CD4-positive, alpha-beta T cell treated with Interferon alpha-2 for 1 hour (primary cell): ENCODE measurements around the gene MIPOL1.
"Not testable (repeated sequence)": the region's sequence is repeated elsewhere in the genome, so short reads cannot be mapped to it uniquely, and the experiment has no call there.

Source experiments
- DNase-seq, 2 donors: peaks; one replicate each; pipeline ENCODE4 v3.0.0-alpha.2; 2020 to 2022

Gene MIPOL1

DNA sequence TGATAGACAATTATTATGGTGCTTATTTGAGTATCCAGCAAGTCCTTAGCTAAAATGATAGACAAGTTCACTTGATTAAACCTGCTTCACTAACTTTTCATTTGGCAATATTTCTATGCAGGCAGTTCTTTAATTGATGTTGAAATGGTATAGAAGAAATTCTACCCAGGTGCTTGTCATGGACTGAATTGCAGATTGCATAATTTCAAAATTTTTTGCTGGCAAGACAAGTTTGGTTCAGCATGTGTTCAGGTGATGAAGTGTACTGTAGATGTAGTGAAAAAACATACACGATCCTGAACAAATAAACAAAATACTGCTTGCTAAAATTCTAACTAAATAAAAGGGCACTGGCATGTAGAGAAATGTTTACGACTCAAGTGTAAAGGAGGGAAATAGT is 208.4 kb downstream of the MIPOL1 start:
- no peak for DNase-seq

DNA sequence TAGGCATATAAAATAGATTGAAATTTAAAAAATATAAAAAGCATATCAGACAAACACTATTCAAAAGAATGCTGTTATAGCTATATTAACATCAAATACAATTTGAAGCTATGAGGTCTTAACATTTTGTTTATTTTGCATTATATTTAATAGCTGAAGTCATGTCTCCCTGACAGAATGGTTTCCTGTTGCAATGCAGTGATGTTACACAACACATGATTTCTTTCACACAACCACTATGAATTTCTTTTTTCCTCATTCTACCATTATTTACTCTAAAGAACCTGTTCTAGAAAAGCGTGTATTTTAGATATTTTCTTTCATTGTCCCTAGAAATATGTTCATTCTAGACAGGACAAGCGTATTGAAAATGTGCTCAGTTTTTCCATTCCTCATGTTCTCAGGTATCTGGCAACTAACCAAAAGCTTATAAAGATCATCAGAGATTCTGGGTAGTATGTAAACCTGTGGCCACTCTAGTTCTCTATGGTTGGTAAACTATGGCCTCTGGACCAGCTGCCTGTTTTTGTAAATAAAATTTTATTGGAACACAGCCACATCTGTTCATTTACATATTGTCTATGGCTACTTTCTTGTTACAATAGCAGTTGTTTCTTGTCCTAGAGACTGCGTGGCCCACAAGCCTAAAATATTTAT is 213.5 kb downstream of the MIPOL1 start:
- no peak for DNase-seq

DNA sequence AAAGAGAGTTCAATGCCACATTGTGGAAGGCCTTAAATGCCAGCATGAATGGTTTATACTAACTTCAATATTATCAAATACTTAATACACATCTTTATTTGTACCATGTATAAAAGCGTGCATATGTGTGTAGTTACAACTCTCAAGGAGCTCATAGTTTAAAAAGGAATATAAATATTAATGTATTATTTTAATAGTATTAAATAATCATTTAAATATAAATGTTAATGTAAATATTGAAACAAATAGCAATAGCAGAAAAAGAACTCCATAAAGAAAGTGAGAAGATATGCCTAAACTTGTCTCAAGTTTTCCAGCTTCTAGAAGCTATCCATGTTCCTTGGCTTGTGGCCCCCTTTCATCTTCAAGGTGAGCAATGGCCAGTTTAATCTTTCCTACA is 215.3 kb downstream of the MIPOL1 start:
- no peak for DNase-seq

DNA sequence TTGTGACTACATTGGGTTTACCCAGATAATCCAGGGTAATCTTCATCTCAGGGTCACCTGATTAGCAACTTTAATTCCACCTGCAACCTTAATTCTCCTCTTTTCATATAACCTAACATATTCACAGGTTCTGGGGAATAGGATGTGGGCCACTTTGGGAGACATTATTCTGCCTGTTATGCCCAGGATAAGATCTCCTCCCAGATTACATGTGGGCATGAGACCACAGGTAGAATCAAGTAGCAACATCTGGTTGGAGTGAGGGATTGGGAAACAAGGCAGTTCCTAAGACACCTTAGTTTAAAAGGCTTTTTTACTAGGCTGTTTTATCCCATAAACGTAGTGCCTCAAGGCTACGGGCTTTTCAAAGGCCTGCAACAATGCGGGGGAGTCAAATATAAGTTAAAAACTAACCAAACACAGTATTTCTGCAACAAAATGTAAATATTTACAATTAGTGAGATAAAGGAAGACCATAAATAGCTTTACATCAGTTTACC is 215.8 kb downstream of the MIPOL1 start:
- no peak for DNase-seq

DNA sequence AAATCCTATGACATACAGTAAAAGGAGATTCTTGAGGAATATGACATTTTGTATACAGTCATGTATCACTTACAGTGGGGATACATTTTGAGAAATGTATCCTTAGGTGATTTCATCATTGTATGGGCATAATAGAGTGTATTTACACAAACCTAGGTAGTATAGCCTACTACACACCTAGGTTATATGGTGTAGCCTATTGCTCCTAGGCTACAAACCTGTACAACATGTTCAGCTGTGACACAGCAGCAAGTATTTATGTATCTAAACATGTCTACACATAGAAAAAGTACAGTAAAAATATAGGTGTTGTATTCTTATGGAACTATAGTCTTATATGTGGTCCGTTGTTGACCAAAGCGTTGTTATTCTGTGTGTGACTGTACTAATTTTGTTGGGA is 218.5 kb downstream of the MIPOL1 start:
- DNase-seq: no peak

DNA sequence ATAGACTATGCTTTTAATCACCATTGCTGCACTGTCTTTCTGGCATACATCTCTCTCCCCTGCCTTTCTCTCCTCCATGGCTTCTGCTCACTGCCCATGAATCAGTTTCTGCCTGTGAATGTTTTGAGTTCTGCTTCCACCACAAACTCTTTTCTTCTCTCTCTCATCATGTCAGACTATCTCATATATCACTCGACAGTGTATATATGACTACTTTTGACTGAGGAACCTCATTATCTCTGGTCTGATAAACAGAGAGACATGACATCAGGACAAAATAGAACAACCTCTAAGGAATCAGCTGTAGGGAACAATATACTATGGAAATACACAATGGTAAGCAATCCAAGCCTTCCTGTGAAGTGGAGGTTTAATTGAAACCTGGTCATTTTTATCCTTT is 219.4 kb downstream of the MIPOL1 start:
- no peak for DNase-seq

DNA sequence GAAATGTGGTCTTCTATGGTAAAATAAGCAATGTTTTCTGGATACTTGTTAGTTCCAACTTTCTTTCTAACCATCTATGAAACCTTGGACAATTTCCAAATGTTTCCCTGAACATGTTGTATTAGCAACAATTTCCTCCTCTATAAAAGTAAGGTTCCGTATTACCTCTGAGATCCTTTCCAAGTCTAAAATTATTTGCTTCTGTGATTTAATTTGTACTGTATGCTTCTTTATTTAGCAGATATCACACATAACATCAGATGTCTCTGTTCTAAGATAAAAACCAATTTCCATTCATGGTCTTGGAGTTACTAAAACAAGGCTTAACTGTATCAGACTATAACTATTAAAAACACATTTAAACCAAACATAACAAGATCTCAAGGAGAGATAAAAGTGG is 220.1 kb downstream of the MIPOL1 start:
- no peak for DNase-seq

DNA sequence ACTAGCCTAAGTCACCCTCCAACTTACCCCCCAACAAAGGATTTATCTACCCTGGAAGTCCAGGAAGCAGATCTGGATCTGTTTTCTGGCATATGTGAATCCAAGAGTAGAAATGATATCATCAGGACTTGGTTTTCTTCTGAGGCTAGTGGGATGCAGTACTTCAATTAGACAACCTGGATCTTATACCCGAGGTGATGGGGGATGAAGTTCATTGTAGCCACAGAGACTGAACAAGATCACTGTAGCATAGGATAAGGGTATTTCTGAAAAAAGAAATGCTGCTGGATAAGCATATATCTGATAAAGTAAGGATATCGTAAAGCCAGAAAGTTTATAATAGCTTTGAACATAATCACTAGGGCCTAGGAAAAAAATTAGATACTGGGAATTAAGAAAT is 222.9 kb downstream of the MIPOL1 start:
- no peak for DNase-seq

DNA sequence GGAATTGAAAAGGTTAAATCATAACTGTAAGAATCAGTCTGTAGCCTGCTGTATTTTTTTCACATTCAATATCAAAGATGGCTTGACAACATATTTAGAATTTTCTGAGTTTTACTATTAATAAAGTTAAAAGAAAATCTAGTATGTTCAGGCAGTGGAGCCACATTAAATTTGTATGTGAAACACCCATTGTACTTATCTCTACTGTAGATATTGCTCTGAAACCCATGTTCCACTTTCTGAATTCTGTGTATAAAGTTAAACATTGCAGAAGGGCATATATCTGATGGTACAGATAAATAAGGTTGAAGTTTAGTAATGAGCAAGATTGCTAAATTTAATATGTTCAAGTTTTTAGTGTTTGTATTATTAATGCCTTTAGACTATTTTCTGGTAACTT is 224.6 kb downstream of the MIPOL1 start:
- no peak for DNase-seq

DNA sequence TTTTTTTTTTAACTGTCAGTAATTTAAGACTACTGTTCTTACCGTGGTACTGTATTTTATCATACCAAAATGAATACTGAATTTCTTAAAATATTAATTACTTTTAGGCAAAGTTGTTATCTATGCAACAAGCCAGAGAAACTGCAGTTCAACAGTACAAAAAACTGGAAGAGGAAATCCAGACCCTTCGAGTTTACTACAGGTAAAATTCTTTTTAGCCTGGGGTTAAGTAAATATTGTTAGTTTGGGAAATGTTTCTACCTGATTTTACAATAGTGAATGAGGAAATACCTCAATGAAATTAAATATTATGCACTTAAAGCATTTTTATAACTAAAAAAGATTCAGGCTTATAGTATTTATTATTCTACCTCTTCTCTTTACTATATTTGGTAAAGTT is 225.0 kb downstream of the MIPOL1 start:
- no peak for DNase-seq

DNA sequence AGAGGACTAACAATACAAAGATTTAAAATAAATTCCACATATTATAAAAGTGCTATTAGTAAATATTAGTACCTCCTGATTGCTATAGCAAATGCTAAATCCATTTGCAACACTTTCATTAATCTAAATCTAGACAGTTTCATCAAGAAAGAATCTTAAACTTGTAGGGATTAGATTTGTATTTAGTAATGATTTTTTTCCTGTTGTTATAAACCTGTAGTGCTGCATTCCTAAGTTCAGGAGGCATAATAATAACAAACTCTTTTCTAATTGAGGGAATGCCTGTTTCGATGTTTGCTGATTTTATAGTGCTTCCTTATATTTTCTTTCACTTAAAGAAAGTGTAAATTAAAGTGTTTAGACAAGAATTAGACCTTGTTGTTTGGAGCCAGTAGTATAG is 231.2 kb downstream of the MIPOL1 start:
- no peak for DNase-seq

DNA sequence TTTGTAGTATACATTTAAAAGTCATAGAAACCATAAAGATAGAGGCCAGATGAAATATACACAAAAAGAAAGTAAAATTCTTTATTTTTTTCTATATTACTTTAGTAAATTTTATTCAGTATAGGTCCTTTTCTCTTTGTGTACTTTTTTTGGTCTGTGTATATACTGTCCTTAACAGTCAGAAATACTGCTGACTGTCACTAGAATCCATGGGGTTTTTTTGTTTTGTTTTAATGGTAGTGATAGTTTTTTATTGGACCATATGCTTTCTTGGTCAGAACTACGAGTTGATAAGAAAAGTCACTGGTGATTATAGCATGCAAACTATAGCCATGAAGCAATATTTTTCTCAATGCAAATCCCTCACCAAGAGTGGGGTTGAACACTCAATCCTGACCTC is 231.9 kb downstream of the MIPOL1 start:
- DNase-seq: no peak

DNA sequence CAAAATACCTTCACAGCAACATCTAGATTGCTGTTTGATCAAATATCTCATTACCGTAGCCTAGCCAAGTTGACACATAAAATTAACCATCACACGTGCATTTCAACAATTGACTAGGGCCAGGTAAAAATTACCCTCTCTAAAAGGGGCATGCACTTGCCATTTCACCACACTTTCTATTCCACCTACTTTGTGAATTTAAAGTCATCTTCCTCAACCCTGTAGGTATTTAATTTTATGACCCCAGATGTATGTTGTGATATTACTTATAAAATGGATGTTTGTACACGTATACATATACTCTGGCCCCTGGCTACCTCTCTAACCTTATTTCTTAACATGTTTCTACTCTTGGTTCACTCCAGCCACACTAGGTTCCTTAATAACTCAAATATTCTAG is 237.1 kb downstream of the MIPOL1 start:
- DNase-seq: no peak

DNA sequence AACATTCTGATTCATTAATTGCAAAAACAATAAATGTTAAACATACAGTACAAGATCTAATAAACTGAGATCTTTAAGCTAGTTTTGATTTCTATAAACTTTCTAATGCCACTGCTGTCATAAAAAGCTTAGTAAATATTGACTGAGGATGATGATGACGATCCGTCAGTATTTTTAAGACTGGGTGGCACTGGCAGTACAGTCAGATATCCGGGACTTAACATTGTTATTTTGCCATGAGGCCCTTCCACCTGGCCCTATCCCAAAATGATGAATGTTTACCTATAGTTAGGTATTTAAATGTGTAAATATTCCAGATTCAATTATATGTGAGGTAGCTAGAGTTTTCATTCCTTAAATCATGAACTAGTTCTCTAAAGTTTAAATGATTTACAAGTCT is 238.8 kb downstream of the MIPOL1 start:
- DNase-seq: no peak

DNA sequence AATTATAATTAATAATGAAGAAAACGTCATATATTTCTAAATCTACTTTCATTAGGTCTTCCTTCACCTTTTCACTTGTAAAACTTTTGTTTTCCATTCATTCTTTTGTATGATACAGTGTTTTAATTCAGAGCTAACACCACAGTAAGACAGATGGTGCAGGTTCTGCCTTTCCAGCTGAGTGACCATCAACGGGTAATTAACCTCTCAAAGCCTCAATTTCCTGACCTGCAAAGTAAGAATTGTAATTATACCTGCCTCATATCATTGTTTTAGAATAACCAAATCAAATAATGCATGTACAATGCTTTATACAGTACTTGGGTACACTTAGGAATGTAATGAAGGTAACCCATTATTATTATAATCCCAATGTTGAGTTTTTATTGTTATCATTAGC is 239.8 kb downstream of the MIPOL1 start:
- no peak for DNase-seq

DNA sequence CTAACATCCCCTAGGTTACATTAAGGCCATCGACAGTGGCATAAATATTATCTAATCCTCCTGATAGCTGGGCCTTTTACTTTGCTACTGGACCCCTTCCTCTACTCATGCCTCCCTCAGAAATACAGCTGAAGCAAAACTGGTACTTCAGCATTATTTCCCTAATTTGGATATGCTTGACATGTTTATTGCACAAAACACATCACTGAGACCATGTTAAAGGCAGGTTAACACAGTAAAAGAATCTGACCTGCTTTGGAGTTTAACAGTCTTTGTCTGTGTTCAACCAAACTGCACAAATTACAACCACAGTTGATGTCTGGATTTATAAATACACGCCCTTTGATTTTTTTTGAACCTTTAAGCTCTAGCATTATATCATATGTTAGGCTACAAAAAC is 240.7 kb downstream of the MIPOL1 start:
- no peak for DNase-seq

DNA sequence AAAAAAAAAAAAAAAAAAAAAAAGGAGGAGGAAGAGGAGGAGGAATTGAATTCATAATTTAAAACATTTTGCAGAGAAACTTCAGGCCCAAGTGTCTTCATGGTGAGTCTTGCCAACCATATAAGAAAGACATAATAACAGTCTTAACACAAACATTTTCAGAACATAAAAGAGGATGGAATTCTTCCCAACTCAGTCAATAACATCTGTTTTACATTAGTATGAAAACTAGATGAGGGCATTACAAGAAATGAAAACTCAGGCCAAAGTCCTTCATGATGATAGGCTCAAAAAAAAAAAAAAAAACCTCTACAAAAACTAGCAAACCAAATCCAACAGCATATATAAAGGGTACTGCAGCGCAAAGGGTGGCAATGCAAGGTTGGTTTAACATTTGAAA is 245.7 kb downstream of the MIPOL1 start:
- no peak for DNase-seq

DNA sequence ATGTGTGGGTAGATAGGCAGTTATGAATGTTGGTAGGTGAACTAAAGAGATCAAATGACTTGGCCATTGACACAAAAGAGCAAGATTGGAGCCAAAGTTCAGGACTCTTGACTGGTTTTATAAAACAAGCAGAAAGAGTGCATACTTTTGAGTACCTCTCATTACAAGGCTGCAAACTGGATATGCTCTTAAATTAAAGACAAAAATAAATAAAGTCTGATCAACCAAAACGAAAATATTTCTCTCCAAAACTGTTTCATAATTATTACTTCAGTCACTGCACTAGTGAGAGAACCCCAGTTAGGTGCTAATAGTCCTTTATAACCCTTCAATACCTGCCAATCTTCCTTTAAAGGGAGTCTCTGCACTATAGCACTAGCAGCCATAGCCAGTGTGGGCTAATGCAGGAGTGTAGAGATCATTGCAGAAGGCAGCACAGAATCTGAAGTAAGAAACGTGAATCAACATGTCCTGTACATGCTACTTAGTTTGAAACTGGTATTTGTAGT is 250.2 kb downstream of the MIPOL1 start:
- DNase-seq: no peak

DNA sequence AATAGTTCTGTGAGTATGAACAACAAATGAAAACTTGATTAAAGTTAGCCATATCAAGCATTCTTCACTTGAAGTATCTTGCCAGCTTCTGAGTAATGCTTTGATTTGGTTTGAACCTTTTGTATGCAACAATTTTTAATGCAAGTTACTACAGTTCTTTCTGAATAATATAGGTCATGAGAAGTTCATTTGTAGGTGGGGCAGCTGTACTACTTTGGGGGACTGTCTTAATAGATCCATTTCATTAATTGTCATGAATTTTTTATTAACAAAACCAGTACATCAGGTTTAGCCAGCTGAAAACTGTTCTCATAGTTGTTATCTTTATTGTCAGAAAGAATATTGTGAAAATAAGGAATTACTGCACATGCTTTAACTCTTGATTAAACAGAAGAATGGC is 254.6 kb downstream of the MIPOL1 start:
- DNase-seq: no peak

DNA sequence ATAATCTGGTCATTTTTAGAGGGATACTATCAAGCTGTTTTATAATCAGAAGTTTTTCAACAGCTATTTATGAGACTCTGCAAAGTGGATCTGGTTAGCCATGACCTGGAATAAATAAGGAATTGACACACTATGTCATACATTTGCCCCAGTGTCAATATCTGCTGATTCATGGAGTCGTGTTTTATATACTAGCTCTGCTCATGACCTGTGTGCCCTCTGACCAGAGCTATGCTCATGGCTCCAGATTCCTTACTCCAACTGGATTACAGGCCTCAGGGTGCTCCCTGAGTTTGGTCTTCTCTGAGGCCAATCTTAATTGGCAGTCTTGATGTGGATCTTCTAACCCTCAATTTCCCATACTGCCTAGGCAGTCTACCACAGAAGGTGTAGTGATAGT is 256.2 kb downstream of the MIPOL1 start:
- DNase-seq: no peak

DNA sequence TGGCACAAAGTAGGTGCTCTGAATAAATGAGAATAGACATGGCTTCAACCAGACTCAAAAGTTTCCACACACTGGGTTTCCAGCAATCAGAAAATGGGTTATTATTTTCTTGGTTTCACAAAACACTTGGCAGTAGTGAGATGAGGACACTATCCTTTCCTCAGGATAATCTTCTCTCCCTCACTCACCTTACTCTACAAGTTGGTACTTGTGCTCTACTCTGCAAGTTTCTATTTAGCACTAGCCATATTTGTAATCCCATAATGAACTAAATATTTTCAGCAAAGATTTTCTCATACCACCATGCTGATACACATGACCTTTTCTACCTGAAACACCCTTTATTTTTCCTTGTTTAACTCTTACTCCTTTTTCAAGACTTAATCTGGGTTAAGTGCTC is 259.6 kb downstream of the MIPOL1 start:
- no peak for DNase-seq

DNA sequence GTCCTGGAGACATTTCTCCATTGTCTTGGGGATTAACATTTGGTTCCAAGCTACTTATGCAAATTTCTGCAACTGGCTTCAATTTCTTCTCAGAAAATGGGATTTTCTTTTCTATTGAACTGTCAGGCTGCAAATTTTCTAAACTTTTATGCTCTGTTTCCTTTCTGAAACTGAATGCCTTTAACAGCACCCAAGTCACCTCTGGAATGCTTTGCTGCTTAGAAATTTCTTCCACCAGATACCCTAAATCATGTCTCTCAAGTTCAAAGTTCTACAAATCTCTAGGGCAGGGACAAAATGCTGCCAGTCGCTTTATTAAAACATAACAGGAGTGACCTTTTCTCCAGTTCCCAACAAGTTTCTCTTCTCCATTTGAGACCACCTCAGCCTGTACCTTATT is 264.7 kb downstream of the MIPOL1 start:
- DNase-seq: not testable (repeated sequence)

DNA sequence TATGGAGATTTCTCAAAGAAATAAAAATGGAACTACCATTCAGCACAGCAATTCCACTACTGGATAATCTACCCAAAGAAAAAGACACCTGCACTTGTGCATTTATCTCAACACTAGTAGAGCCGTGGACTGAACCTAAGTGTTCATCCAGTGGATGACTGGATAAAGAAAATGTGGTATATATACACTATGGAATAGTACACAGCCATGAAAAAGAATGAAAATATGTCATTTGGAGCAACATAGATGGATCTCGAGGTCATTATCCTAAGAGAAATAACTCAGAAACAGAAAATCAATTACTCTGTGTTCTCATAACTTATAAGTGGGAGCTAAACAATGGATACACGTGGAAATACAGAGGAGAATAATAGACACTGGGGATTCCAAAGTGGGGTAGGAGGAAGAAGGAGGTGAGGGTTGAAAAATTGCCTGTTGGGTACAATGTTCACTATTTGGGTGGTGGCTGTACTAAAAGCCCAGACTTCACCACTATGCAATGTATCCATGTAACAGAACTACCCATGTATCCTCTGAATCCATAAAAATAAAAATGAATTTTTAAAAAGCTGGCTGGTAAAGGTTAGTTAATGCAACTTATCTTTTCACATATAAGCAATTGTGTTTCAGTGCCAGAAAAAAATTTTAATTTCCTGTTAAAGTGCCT is 266.6 kb downstream of the MIPOL1 start:
- no peak for DNase-seq

DNA sequence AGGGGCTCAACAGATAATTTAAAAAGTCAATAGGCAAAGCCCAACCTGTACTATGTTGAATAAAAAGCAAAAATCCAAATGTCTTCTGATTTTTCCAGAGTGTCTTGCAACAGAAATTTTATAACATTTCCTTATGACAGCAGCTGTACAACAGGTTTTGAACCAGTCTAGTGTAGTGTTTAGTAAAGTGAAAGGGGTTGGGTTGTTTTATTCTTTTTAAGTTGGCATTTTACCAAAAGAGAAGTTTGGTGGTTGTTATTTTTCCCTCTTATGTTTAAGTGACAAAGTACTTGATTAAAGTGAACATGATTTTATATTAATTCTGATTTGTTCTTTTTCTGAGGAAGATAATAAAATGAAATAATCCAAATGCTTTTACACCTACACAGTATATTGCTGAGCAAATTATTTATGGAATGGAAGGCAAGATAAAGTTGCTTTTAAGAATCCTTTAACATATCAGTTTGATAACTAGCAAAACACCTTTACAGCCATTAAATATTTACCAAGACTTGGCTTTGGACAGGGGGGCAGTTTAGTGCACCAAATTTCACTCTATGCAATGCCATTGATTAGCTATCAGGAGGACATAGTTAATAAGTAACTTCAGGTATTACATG is 268.4 kb downstream of the MIPOL1 start:
- DNase-seq: no peak
